ENCODE measurements around the gene MRPL34.

The MRPL34 gene

DNA sequence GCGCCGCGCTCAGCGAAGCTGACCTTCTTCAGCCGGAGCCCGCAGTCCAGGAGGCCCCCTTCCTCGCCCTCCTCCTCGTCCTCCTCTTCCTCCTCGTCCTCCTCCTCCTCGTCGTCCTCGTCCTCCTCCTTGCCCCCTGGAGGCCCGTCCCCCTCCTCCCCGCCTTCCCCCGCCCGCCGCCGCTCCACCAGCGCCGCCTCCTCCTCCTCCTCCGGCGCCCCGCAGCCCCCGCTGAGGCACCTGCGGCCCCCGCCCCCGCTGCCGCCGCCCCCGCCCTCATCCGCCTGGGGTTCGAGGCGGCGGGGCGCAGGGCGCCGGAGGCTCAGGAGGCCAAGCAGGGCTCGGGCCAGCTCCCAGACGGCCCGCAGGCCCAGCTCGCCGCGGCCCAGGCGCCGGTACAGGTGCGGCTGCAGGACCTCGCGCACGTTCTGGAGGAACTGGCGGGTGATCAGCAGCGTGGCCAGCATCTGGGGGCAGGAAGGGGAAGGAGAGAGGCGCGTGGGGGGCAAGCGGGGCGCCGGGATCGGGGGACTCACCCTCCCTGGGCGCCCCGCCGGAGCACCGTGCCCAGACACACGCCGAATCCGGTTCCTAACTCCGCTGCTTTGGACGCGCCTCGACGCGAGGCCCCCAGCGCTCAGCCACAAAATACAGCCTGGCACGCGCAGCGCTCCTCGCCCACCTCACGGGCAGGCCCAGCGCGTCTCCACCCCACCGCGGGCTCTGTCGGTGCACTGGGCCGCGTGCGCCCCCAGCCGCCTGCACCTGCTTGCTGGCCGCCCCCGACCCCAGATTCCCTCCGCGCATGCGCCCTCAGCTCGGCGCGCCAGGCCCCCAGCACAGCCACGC, 23.1 kb downstream of the MRPL34 start:
- DNase-seq (ENCODE audit: low read depth), result no peak

DNA sequence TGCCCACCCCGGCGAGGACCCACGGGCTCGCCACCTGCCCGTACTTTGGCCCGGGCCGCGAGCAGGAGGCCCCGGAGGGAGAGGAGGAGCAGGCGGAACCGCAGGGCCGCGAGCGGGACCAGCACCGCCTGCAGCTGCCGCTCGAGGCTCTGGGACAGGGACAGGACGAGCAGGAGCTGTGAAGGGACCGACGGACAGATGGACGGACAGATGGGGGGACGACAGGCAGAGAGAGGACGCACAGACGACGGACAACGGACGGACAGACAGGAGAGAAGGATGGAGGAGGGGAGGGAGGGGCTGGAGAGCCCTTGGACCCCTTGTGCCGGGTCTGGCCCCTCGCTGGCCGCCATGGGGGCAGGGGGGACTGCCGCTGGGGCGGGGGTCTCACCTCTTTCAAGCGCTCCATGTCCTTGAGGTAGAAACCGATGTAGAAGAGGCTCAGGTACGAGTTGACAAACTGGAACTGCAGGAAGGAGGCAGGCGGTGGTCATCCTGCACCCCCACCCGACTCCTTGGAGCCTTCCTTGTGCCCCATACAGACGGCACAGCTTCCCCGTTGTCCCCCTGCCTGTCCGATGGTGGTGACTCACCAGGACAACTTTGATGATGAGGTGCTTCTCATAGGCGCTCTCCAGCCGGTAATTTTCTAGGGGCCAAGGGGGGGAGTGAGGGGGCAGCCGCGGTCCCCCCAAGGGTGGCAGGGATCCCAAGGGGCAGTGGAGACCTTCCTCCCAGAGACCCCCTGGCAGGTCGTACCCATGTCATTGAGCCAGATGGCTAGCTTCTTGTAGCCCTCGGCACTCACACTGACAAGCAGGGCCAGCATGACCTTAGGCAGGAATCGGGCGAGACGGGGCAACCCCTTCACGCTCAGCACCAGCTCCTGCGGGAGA, 23.9 kb downstream of the MRPL34 start:
- DNase-seq (ENCODE audit: low read depth), result no peak

DNA sequence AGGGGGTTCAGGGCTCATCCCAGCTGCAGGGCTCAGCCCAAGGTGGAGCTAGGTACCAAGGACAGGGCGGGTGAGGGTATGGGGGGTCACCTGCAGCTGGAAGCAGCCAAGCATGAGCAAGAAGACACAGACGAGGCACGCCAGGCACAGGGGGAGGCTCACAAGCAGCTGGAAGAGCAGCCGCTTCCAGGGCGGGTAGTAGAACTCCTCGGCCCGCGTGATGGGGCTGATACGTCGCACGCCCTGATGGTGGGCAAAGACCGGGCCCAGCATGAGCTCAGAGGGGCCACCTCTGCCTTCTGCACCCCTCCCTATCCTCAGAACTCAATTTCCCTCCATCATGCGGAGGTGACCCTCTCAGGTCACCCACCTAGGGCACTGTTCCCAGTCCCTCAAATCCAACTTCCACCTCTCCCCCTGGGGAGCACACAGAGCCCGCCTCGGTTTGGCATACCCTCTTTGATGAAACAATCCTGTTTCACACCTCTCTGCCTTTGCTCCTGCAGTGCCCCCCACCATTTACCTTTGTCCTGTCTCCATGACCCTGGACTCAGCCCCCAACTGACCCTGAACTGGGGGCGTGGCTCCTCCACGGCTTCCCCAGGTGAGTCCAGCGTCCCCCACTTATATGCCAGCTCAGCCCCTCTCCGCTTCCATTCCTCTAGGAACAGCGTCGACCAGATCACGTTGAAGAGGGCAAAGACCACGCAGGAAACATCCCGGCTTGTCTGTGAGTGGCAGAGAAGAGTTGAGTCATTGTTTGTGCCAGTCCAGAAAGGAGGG, 24.8 kb downstream of the MRPL34 start:
- DNase-seq (ENCODE audit: low read depth), result no peak

DNA sequence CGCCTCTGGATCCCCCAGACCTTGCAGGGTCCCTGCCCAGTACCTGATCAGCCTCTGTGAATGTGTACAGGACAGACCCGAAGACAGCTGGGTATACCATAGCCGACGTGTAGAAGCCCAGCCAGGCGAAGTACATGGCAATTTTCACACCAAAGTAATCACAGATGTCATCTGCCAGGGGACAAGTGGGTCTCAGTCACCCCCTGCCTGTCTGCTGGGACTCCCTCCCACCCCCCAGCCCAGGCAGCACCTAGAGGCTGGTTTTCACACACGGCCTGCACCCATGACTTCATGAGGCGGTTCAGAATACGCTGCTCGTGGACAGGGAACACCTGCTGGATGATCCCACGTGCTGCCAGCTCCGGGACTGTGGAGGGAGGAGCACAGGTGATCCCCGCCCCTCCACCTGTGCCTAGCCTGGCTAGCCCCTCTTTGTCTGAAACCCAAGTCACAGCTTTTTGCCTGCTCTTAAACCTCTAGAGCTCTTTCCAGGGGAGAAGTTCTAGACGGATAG, 25.4 kb downstream of the MRPL34 start:
- no peak for DNase-seq (ENCODE audit: low read depth)

DNA sequence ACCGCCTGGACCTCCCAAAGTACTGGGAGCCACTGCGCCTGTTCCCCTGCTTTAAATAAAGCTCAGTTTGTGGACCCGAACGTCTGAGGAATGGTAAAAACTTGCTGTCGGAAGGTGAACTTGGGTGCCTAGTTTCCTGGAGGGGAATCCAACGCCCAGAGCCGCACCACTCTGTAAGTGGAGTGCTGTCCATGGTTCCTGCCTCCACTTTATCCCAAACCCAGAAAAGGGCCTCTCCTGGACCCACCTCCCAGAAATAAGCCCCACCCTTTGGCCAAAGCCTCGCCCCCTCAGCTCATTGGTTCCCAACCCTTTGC, 26.6 kb downstream of the MRPL34 start:
- DNase-seq (ENCODE audit: low read depth), result no peak

DNA sequence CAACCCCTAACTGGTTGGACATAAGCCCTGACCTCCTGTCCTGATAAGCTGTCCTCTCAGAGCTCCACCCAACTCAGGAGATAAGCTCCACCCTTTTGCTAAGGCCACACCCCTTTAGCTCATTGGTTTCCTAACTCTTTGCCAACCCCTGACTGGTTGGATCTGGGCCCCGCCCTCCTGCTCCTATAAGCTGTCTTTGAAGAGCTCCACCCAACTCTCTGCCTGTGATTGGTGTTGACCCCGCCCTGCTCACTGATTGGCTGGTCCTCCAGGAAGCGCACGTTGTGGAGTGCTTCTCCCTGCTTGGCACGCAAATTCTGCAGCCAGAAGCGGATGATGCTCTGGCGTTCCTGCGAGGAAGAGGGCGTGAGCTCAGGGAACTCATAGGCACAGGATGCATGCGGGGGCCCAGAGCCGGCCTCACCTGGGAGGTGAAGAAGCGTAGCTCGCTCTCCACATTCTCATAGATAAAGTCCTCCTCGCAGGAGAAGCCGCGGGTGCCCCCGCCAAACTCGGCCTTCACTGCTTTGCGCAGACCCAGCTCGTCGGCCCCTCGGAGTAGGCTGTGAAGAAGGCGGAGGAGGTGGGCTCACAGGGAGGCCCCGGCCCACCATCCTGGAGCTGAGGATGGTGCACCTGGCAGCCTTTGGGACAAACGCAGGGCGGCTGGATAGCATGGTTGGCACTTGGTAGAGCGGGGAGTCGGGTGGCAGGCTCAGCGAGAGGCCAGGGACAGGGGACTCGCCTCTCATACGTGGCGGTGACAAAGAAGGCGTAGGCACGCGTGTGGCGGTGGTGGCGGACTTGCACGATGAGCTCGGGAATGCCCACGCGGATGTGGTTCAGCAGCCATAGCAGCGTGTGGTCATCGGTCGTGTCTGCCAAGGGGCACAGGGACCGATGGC, 27.3 kb downstream of the MRPL34 start:
- no peak for DNase-seq (ENCODE audit: low read depth)

DNA sequence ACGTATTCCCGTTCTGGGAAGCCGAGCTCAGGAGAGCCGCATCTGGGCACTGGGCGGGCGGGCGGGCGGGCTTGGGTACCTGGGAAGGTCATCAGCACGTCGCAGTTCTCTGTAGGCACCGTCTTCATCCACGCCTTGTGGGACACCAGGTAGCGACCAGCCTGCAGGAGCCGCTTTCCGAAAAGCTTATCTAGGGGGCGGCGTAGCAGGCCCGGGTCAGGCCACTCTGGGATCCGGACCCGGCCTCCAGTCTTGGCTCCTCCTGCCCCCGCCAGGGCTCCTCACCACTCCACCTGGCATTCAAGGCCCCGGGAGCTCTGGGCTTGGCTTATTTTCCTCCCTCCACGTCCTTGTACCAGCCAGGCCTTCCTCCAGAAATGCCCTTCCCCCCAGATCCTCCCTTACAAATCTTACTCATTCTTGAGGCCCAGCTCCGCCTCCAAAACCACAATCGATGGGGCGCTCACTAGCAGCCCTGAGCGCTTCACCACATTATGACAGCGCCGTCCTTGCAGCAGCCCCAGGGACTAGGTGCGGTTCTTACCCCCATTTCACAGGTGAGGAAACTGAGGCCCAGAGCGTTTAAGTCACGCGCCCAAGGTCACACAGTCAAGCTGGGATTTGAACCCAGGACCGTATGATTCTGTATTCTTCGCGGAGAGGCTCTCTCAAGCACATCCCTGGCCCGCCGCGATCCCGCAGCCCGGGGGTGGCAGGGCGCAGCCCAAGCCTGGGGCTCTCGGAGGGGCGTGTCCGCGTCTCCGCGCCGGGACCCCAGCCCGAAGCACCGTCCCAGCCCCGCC, 28.1 kb downstream of the MRPL34 start:
- DNase-seq (ENCODE audit: low read depth), result no peak

DNA sequence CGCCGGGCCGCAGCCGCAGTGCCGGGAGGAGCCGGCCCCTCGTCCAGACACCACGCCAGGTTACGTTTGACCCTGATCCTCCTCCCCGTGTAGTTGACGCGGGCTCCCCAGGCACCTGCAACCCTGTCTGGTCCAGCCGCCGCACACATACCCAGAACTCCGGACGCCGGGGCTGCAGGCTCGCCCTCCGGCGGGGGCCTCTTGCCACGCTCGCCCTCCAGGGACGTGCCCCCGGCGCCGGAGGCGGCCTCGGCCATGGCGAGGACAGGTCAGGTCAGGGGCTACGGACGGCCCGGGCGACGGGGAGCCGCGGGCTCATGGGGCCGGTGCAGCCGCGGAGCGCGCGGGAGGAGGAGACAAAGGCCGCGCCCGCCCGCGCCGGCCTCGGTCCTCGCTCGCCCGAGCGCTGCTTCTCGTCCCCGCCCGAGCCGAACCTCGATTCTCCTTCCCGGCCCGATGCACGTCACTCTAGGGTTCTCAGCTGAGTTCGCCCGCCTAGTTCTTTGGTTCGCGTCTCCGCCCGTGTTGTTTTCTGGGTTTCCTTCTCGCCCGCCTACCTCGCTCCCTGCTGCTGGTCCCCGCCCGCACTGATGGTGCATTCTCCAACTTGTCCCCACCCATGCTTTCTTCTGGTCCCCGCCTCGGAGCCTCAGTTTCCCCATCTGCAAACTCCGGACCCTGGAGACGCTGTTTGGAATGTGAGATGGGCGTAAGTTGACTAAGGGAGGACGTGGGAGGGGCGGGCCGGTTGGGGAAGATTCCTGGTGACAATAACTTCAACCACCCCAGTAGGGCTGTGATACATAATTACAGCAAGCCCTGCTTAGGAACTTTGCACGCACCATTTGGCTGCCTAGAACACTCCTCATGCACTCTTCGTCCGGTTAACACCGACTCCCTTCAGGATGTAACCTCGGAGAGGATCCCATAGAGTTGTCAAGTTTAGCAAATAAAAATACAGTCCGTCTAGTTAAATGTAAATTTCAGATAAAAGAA, 29.0 kb downstream of the MRPL34 start, which contains the start of gene ANO8:
Gene ANO8, minus strand, starts transcription at position 442 of the 996 bp plus-strand sequence. Its CDS starts 185 bp downstream, at position 257.
- DNase-seq (ENCODE audit: low read depth), result peak; percentile 93

DNA sequence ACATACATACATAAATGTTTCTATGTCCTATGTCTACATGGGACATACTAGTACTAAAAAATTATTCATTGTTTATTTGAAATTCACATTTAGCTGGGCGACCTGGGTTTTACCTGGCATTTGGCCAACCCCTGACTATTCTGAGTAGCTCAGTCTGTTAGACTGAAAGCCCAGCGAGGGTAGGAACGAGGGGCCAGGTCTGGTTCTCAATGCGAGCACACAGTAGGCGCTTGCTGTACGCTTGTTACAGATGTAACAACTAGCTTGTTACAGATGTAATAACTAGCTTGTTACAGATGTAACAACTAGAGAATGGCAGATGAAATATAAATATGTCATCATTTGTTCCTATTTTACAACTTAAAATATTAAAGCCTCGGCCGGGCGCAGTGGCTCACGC, 29.9 kb downstream of the MRPL34 start:
- no peak for DNase-seq (ENCODE audit: low read depth)

DNA sequence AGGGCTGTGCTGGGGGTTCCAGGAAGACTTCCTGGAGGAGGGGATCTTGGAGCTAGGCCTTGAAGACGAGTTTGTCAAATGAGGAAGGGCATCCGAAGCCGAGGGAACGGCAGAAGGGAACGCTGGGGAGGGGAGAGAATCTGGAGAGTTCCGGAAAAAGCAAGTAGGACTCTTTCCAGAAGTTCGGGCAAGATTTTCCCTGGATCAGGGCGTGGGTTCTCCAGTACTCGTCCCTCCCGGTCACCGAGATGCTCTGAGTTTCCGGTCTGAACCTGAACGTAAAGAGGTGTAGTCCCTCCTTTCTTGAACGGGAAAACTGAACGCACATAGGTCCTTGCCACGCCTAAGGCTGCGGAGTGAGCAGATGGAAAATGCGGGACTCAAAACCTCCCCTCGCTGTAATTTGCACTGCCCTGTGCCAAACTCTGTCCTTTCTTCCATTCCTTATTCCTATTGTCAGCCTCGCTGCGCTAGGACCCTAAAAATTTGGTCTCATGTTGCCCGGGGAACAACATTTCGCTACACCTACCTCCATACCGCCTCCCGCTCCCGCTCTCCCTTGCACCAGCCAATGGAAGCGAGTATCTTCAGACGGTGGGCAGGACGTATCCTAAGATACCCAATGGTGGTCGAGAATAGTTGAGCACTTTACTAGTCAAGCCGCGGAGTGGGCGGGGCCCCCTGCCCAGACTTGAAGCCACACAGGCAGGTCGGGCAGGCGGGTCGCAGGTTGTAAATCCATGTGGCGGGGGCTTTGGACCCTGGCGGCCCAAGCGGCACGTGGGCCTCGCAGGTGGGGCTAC, 31.4 kb downstream of the MRPL34 start, which contains the start of gene GTPBP3:
Gene GTPBP3, plus strand, starts transcription at position 682 of the 803 bp plus-strand sequence. Its CDS starts 59 bp downstream, at position 741.
- DNase-seq (ENCODE audit: low read depth), result peak; percentile 96

DNA sequence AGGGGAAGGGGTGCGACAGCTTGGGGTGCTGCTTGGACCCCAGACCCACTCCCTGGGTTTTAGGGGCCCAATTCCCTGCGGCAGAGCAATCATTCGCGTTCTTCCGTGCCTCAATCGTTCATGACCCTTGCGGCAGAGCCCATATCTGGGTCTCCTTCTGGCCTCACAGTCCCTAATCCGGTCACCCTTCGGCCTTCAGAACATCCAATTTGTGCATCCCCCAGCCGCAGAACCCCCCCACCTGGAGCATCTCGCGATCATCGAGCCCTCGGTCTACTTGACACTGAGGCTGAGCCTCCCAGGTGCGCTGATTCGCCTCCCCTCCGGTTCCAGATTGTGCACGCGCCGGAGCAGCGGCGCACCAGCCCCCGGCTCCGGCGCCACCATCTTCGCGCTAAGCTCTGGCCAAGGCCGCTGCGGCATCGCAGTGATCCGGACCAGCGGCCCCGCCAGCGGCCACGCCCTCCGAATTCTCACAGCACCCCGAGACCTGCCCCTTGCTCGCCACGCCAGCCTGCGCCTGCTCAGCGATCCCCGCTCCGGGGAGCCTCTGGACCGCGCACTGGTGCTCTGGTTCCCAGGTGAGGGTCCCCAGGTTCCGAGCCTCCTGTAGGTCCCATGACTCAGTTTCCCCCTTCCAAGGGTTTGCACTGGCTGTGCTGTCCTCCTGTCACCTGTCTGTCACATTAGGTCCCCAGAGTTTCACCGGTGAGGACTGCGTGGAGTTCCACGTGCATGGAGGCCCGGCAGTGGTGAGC, 32.2 kb downstream of the MRPL34 start:
- no peak for DNase-seq (ENCODE audit: low read depth)

DNA sequence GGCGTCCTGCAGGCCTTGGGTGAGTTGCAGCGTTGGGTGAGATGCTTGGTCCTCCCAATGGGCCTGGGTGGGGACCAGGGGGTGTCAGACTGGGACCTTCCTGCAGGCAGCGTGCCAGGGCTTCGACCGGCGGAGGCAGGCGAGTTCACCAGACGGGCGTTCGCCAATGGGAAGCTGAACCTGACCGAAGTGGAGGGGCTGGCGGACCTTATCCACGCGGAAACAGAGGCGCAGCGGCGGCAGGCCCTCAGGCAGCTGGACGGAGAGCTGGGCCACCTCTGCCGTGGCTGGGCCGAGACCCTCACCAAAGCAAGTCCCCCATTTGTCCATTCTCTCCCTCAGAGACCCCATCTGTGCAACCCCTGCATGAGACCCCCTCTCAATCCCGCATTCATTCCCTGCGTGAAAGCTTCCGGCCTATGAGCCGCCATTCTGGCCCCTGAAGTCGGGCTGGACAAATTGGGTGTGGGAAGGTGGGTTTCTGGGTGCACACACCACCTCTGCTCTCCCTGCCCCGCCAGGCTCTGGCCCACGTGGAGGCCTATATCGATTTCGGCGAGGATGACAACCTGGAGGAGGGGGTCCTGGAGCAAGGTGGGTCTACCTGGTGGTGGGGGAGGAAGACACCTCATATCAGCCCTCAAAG, 32.9 kb downstream of the MRPL34 start:
- DNase-seq (ENCODE audit: low read depth), result no peak

DNA sequence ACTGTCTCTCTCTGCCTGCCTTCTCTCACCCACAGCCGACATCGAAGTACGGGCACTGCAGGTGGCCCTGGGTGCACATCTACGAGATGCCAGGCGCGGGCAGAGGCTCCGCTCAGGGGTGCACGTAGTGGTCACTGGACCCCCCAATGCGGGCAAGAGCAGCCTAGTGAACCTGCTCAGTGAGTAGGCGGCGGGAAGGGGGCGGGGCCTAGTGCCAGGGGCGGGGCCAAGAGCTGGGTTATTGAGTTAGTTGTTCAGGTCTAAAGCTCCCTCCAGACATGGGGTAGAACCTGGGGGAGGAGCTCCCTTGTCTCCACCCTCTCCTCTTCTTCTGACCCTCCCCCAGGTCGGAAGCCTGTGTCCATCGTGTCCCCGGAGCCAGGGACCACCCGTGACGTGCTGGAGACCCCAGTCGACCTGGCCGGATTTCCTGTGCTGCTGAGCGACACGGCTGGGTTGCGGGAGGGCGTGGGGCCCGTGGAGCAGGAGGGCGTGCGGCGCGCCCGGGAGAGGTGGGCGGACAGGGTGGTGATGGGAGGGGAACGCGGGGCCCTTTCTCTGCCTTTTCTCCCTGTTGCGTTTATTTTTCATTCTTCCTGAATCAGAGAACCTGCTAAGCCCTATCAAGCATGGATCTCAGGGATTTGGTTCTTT, 33.5 kb downstream of the MRPL34 start:
- no peak for DNase-seq (ENCODE audit: low read depth)

DNA sequence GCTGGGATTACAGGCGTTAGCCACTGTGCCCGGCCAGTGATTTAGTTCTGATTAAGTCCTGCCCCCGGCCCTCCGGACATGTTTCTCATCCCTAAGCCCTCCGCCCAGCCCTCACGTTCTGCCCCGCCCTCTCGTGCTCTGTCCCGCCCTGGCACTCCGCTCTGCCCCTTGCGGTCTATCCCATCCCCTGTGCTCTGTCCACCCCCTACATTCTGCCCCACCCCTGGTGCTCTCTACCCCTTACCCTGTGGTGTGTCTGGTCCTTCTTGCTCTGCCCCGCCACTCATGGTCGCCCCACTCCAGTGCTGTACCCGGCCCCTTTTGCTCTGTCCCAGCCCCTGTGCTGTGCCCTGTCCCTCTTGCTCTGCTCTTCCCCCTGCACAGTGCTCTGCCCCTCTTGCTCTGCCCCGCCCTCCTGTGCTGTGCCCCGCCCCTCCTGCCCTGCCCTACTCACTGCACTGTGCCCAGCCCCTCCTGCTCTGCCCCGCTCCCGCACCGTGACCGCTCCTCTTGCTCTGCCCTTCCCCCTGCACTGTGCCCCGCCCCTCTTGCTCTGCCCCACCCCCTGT, 34.7 kb downstream of the MRPL34 start:
- DNase-seq (ENCODE audit: low read depth), result no peak

DNA sequence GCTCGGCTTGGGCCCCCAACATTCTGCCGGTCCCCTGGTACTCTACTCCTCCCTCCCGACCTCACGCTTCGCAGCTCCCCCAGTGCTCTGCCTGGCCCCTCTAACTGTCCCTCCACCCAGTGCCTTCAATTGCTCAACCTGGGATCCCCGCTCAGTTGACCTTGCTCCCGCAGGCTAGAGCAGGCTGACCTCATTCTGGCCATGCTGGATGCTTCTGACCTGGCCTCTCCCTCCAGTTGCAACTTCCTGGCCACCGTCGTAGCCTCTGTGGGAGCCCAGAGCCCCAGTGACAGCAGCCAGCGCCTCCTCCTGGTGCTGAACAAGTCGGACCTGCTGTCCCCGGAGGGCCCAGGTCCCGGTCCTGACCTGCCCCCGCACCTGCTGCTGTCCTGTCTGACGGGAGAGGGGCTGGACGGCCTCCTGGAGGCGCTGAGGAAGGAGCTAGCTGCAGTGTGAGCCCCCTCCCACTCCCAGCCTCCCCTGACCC, 35.2 kb downstream of the MRPL34 start:
- DNase-seq (ENCODE audit: low read depth), result no peak

DNA sequence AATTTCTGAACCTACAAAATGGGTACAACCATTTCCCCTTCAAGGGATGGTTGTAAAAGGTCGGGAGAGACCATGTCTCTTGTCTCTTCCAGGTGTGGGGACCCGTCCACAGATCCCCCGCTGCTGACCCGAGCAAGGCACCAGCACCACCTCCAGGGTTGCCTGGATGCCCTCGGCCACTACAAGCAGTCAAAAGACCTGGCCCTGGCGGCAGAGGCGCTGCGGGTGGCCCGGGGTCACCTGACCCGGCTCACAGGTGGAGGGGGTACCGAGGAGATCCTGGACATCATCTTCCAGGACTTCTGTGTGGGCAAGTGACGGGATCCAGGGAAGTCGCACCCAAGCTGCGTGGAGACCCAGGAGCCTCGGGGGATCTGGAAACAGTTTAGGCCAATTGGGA, 35.7 kb downstream of the MRPL34 start:
- DNase-seq (ENCODE audit: low read depth), result no peak
